DND-41 (cell line): Measurements from ENCODE around the gene CTIF.

Source experiments
- EZH2 ChIP-seq: IDR thresholded peaks from 3 replicates; pipeline ENCODE4 v1.6.1; 2012; ENCODE audit warnings: borderline replicate concordance, low read depth, mild to moderate bottlenecking, moderate library complexity, low read length, inconsistent platforms; ENCODE audit not compliant: severe bottlenecking
- TF ChIP-seq, protein P1 (sequence below): IDR thresholded peaks from 2 replicates; pipeline ENCODE4 v1.5.1; 2012; ENCODE audit warnings: borderline replicate concordance, low read length, moderate library complexity, mild to moderate bottlenecking; ENCODE audit not compliant: poor library complexity, severe bottlenecking; ENCODE audit errors: extremely low read depth

DNA sequence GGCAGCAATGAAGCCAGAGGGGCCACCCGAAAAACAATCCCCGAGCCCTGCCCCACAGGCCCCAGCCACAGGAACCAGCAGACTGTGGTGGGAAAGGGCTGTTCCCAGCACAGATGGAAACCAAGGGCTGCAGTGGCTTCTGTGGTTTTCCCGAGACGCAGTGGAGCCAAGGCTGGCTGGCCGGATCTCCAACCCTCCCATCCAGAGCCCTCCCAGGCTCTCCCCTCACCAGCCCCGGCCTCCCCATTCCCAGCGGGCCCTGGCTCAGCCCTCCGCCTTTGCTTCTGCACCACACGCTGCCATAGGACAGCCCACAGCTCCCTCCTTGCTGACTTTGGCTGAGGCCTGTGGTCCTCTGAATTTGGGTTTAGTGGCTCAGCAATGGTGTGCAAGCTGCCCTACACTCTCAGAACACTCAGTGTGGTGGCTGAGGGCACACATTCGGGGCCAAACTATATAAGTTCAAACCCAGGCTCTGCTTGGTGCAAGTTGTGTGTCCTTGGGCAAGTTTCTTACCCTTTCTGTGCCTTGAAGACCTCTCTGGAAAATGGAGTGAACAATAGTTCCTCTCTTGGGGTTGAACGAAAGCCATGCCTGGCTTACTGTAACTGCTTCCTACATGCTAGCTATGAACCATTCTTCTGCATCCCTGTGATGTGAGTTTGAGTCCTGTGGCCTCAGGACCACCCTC lies 211.8 kb downstream of the CTIF start:
- TF ChIP-seq, protein P1, sequence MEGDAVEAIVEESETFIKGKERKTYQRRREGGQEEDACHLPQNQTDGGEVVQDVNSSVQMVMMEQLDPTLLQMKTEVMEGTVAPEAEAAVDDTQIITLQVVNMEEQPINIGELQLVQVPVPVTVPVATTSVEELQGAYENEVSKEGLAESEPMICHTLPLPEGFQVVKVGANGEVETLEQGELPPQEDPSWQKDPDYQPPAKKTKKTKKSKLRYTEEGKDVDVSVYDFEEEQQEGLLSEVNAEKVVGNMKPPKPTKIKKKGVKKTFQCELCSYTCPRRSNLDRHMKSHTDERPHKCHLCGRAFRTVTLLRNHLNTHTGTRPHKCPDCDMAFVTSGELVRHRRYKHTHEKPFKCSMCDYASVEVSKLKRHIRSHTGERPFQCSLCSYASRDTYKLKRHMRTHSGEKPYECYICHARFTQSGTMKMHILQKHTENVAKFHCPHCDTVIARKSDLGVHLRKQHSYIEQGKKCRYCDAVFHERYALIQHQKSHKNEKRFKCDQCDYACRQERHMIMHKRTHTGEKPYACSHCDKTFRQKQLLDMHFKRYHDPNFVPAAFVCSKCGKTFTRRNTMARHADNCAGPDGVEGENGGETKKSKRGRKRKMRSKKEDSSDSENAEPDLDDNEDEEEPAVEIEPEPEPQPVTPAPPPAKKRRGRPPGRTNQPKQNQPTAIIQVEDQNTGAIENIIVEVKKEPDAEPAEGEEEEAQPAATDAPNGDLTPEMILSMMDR: no peak
- no peak for TF ChIP-seq EZH2
